Upper lobe of left lung (tissue), 4 donors: ENCODE measurements around the gene BTRC.

Experiments
- CTCF ChIP-seq, 6 experiments: fragments of 450-650 bp in 4 of 6; fragments of 200-600 bp in 2 of 6; sonication (generic) in 2 of 6; IDR thresholded peaks; one replicate each; pipeline ENCODE4 v1.5.1; 2016 to 2019; ENCODE audit warnings: antibody characterized with exemption in 6 of 6
- EP300 ChIP-seq, 4 donors: sonication (generic); formaldehyde crosslinking; IDR thresholded peaks; one replicate each; pipeline ENCODE4 v1.5.1; 2017; ENCODE audit warnings: antibody characterized with exemption in 4 of 4, control low read depth in 2 of 4
- POLR2A ChIP-seq, 4 donors: fragments of 450-650 bp; IDR thresholded peaks; one replicate each; pipeline ENCODE4 v1.5.1; 2016 to 2017; ENCODE audit warnings: antibody characterized with exemption in 4 of 4, mild to moderate bottlenecking in 2 of 4
- POLR2AphosphoS5 ChIP-seq, 2 donors: sonication (generic); formaldehyde crosslinking; IDR thresholded peaks; one replicate each; pipeline ENCODE4 v1.5.1; 2017; ENCODE audit warnings: antibody characterized with exemption in 2 of 2

DNA sequence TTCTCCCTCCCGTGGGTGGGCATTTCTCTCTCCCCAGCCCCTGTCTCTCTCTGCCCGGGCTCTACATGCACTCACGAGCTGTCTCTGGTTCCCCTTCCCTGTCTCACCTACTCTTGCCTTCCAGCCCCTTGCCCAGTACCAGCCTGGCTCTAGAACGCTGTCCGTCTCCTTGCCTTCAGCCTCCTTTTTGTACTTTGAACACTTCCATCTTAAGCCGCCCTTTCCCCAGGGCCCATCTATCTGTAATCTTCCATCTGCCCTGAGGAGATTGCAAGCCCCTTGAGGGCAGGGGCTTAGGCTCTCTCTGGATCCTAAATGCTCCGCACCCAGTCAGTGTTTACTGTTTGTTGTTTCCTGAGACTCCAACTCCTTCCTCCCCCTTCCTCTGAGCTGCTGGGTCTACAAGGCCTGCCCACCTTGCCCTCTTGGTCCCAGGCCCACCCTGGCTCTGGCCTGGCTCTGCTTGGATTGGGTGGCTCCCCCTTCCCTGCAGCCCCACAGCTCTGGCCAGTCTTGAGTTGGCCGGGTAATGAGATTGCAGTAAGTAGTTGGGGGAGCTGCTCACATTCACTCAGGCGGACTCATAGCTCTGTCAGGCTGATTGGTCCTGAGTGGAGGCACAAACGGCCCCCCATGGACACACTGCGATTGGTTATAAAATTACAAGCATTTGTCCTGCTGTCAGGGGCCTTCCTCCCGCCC lies 205.8 kb downstream of the BTRC start:
- TF ChIP-seq POLR2A (IDR thresholded peaks at IDR 0.05) (no peak), CTCF (IDR thresholded peaks at IDR 0.05) (no peak), POLR2AphosphoS5 (IDR thresholded peaks at IDR 0.05) (no peak), EP300 (IDR thresholded peaks at IDR 0.05) (no peak)
